Lower leg skin (tissue), 3 donors: ENCODE data around the gene ZNF718.
"Not testable (repeated sequence)": the region's sequence is repeated elsewhere in the genome, so short reads cannot be mapped to it uniquely, and the experiment has no call there.

ENCODE experiments used
- POLR2A ChIP-seq, 2 donors: fragments of 450-650 bp; IDR thresholded peaks; one replicate each; pipeline ENCODE4 v1.6.1; 2016 to 2017; ENCODE audit warnings: antibody characterized with exemption in 2 of 2, mild to moderate bottlenecking in 1 of 2, moderate library complexity in 1 of 2
- TF ChIP-seq, protein P1 (sequence below), 3 donors: fragments of 450-650 bp; IDR thresholded peaks; one replicate each; pipeline ENCODE4 v1.5.1; 2016; ENCODE audit warnings: antibody characterized with exemption in 3 of 3, mild to moderate bottlenecking in 3 of 3, moderate library complexity in 2 of 3

DNA sequence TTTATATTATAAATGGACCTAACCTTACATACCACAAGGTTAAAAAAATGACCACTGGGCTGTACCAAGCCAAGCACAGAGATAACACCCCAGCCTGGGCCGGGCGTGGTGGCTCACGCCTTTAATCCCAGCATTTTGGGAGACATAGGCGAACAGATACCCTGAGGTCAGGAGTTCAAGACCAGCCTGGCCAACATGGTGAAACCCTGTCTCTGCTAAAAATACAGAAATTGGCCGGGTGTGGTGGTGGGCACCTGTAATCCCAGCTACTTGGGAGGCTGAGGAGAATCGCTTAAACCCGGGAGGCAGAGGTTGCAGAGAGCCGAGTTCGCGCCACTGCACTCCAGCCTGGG lies 403 bp upstream of the ZNF718 start:
- TF ChIP-seq, protein P1, sequence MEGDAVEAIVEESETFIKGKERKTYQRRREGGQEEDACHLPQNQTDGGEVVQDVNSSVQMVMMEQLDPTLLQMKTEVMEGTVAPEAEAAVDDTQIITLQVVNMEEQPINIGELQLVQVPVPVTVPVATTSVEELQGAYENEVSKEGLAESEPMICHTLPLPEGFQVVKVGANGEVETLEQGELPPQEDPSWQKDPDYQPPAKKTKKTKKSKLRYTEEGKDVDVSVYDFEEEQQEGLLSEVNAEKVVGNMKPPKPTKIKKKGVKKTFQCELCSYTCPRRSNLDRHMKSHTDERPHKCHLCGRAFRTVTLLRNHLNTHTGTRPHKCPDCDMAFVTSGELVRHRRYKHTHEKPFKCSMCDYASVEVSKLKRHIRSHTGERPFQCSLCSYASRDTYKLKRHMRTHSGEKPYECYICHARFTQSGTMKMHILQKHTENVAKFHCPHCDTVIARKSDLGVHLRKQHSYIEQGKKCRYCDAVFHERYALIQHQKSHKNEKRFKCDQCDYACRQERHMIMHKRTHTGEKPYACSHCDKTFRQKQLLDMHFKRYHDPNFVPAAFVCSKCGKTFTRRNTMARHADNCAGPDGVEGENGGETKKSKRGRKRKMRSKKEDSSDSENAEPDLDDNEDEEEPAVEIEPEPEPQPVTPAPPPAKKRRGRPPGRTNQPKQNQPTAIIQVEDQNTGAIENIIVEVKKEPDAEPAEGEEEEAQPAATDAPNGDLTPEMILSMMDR (IDR thresholded peaks at IDR 0.05), result not testable (repeated sequence)
- not testable (repeated sequence) for TF ChIP-seq POLR2A (IDR thresholded peaks at IDR 0.05)
